NCI-H2107 treated with DMSO at 0.1 percent for 48 hours (cell line): Measurements from ENCODE around the gene ACOXL.

Experiments used
- DNase-seq: peaks from one replicate; lab custom pipeline; 2025; ENCODE audit not compliant: unreplicated experiment; lab: John Stamatoyannopoulos, UW

The ACOXL gene

GRCh38 chr2:111099402-111099801 is 367.0 kb downstream of the ACOXL start:
- no peak for DNase-seq

DNA sequence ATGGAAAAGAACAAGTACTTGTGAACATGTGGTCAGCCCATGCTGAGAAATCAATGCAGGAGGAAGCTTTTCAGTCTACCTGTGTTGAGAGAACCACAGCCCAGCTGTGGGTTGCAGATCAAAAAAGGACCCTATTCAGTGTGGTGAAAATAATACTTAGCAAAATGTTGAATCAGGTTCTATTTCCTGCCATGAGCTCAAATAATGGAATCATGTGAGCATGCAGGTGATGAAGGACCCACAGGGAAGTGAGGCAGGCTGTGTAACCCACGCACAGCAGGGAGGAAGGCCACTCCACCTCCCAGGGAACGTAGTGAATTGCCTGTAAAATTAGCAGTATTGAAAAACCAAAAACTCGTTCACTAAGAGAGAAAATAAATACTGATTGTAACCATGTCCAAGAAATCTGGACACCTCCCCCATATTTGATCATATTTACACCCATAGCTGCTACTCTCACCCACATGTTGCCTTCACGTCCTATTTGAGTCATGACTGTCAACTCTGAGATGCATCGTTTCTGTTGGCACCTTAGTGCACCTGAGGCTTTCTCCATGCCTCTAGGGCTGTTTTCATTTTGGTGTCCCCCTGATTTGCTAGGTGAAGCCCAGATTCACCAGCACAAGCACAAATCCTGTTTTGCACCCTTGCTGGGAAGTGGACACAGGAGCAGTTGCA is 367.9 kb downstream of the ACOXL start:
- DNase-seq = peak; percentile 61

- DNase-seq = no peak
These were observed 368.4 kb downstream of the ACOXL start for GRCh38 chr2:111100765-111101162.

DNA sequence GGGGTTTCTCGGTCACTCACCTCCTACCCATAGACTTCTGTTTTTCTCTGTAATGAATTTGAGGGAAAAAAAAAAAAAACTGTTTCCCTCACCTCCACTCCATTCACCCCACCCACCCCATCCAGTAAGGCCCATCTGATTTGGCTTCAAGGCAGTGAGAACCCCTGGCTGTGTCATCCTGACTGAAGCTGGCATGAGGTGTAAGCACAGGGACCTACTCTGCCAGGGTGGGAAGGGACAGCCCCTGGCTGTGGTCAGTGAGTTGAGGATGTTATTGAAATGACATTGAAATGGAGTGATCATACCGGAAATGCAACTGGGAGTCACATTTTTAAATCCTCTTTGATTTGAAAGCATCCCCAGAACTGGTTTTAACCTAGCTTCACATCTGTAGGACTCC is 369.2 kb downstream of the ACOXL start:
- no peak for DNase-seq

DNA sequence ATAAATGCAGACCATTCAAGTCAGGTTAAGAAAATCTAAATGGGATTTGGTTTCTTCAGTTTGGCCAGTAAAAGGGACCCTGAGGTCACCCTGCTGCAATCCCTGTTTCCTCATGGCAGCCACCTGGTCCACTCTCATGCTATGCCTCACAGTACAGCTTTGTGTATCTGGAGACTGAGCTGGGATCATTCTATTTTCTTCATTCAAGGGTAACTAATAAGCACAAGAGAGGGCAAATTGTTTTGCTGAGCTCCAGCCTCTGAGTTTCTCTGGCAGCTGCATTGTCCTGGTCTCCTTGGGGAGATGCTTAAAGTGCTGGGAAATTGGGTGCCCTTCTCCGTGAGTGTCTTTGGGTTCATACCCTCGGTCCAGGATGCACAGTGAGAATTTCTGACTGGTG is 369.8 kb downstream of the ACOXL start:
- no peak for DNase-seq

GRCh38 chr2:111105926-111106325 is 373.6 kb downstream of the ACOXL start:
- DNase-seq = no peak

DNA sequence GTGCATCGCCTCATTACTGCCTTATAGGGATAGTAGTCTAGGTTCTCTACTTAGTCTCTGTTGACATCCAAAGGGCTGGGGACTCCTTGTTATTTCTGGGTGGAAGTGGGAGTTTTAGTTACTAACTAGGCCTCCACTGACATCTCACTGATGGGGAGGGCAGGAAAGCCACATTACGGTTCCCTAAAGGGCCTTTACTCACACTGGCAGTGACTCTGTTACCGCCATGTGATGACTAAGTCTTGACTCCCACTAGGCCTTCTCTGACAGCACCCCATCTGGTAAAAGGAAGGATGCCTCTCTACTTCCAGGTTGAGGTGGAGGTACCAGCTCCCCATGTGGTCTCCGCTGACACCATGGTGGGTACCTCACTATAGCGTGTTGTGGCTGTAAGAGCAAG is 374.3 kb downstream of the ACOXL start:
- DNase-seq = no peak

- no peak for DNase-seq
These were observed 376.4 kb downstream of the ACOXL start for GRCh38 chr2:111108745-111109271.

GRCh38 chr2:111111101-111111755 is 378.9 kb downstream of the ACOXL start:
- no peak for DNase-seq

DNA sequence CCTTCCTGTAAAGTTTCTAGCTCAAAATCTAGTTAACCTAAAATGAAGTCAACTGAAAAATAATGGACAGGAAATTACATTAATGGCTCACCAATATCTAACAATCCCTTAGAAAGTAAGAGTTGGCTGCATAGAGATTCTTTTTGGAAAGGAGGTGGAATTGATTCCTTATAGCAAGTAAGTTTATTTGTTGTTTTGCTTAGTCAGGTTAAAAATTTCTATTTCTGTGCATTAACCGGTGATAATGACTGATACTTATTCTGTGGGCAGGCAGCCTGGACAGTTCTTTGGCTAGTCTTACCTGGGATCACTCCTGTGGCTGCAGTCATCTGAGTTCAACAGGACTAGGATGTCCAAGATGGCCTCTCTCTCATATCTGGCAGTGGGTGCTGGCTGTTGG is 381.5 kb downstream of the ACOXL start:
- DNase-seq = no peak

GRCh38 chr2:111116011-111116746 is 383.8 kb downstream of the ACOXL start:
- no peak for DNase-seq

- peak; percentile 58 for DNase-seq
These were observed 384.6 kb downstream of the ACOXL start for GRCh38 chr2:111116843-111117597.

GRCh38 chr2:111117598-111118480 is 385.5 kb downstream of the ACOXL start:
- DNase-seq = no peak

- DNase-seq = no peak
These were observed 386.2 kb downstream of the ACOXL start for GRCh38 chr2:111118481-111118980.

DNA sequence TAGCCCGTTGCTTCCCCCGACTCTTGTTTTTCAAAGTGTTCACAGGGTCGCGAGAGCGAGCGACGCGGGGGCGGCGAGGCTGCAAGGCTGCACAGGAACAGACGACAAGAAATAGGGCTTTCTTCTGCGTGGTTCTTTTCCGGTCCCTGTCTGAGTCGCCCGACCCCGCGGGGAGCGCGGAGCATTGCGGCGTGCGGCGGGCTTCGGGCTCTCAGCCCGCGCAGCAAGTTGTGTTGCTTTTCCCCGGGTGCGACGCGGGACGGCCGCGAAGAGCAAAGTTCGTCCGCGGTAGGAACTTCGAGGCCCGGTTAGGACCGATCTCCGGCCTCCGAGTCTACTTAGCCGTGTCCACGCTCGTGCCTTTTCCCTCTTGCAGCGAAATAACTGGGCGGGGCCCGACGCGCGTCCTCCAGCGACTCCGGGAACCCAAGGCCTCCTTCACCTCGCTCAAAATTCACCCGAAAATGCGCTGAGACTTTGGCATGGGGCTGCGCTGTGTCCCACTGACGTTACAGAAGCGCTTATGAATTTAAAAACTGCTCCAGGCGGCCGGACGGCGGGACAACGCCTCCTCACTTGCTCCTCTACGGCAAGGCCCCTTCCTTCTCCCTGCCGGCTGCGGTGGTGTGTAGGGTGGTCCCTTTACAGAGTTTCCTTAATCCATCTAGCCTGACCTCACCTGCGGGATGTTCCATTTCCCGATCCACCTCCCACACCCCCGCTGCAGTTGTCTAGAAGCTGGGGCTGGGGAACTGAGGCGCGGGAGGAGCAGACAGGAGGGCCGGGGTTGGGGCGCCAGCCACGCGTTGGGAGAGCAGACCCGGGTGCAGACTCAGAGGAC is 386.8 kb downstream of the ACOXL start:
- DNase-seq = no peak

DNA sequence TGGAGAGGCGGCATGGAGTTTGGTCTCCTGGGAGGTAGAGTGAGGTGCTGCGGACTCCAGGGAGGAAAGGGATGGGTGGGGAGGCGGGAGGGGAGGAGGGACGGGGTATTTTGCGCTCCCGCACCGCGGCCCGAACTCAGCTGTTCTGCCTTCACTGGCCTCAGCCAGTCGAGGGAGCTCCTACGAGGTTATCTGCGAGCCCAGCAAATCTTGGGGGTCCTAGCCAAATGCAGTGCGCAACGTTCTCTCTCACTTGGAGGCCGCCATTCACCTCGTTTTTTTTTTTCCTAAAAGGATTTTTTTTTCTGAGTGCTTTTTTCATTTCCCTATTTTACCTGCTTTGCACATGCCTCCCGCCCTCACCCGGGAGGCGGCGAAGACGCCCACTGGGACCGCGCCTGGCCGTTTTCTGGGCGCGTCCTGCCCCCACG is 387.5 kb downstream of the ACOXL start:
- no peak for DNase-seq

GRCh38 chr2:111120253-111121027 is 388.1 kb downstream of the ACOXL start, which contains the start of gene BCL2L11:
TSS of gene BCL2L11 (plus strand) at chr2:111120914. CDS start at chr2:111123746, 2,832 bp downstream.
- DNase-seq = peak; percentile 72
